BE2C (cell line): Measurements from ENCODE around the gene GON4L.
"Not testable (repeated sequence)": the region's sequence is repeated elsewhere in the genome, so short reads cannot be mapped to it uniquely, and the experiment has no call there.

ENCODE experiments used
- DNase-seq: peaks from one replicate; pipeline ENCODE4 v3.0.0-alpha.2; 2020
- H3K27me3 ChIP-seq: fragments of 250-450 bp; sonication (Bioruptor Pico); 2 replicates; pipeline ENCODE4 v1.5.1; 2020; ENCODE audit warnings: mild to moderate bottlenecking
- H3K36me3 ChIP-seq: fragments of 250-450 bp; sonication (Bioruptor Pico); 2 replicates; pipeline ENCODE4 v1.5.1; 2020; ENCODE audit warnings: mild to moderate bottlenecking
- H3K4me1 ChIP-seq: fragments of 250-450 bp; sonication (Bioruptor Pico); 2 replicates; pipeline ENCODE4 v1.5.1; 2020
- H3K4me3 ChIP-seq: 2 replicates; pipeline ENCODE4 v1.5.1; 2011; ENCODE audit warnings: low read depth, low read length
- H3K9me3 ChIP-seq: fragments of 250-450 bp; sonication (Bioruptor Pico); 2 replicates; pipeline ENCODE4 v1.5.1; 2020
- TF ChIP-seq, protein P1 (sequence below): IDR thresholded peaks from 2 replicates; pipeline ENCODE4 v1.5.1; 2012; ENCODE audit warnings: mild to moderate bottlenecking, low read depth, low read length

The GON4L gene

DNA sequence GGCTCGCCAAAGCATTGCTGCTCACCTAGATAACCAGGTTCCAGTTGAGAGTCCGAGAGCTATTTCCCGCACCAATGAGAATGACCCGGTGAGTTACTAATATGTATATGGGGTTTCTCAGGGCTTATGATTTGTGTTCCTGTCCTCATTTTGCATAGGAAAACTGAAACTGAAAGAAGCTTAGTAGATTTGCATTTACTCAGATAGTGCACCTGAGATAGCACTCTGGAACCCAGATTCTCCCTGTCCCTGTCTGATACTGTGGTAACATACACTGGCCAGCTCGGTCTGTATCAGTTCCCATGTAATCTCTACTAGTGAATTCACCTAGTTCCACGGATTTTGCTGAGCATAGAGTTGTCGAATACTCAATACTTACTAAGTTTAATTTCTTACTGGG lies 140.0 kb downstream of the GON4L start:
- H3K36me3 ChIP-seq, result peaks cover 63% of the 10 kb centered on the region
- no peaks in the 10 kb centered on the region for H3K4me1 ChIP-seq
- H3K9me3 ChIP-seq, result no peaks in the 10 kb centered on the region
- H3K4me3 ChIP-seq, result no peak overlapping the region
- no peaks in the 10 kb centered on the region for H3K27me3 ChIP-seq
- no peak for DNase-seq
- TF ChIP-seq, protein P1, sequence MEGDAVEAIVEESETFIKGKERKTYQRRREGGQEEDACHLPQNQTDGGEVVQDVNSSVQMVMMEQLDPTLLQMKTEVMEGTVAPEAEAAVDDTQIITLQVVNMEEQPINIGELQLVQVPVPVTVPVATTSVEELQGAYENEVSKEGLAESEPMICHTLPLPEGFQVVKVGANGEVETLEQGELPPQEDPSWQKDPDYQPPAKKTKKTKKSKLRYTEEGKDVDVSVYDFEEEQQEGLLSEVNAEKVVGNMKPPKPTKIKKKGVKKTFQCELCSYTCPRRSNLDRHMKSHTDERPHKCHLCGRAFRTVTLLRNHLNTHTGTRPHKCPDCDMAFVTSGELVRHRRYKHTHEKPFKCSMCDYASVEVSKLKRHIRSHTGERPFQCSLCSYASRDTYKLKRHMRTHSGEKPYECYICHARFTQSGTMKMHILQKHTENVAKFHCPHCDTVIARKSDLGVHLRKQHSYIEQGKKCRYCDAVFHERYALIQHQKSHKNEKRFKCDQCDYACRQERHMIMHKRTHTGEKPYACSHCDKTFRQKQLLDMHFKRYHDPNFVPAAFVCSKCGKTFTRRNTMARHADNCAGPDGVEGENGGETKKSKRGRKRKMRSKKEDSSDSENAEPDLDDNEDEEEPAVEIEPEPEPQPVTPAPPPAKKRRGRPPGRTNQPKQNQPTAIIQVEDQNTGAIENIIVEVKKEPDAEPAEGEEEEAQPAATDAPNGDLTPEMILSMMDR, result no peak

DNA sequence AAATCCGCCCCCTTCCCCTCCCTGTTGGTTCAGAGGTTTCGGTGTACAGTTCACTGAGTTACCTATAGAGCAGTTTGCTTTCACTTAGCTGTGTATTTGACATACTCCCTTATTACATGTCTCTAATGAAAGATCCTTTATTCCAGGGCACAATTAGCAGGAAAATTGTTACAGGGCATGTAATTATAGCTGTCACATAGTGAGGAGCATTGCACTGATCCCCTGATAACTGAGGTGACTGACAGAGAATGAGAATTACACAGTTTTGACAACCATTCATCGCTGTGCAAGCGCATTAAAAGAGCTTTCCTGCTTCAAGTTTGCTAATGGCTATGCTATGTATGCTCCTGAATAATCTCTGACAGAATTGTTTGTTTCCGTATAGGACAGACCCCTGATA lies 141.2 kb downstream of the GON4L start:
- Histone ChIP-seq H3K27me3 (no peaks in the 10 kb centered on the region), H3K4me1 (no peaks in the 10 kb centered on the region), H3K9me3 (no peaks in the 10 kb centered on the region), H3K4me3 (no peak overlapping the region), H3K36me3 (peaks cover 55% of the 10 kb centered on the region)
- TF ChIP-seq, protein P1, result no peak
- no peak for DNase-seq

DNA sequence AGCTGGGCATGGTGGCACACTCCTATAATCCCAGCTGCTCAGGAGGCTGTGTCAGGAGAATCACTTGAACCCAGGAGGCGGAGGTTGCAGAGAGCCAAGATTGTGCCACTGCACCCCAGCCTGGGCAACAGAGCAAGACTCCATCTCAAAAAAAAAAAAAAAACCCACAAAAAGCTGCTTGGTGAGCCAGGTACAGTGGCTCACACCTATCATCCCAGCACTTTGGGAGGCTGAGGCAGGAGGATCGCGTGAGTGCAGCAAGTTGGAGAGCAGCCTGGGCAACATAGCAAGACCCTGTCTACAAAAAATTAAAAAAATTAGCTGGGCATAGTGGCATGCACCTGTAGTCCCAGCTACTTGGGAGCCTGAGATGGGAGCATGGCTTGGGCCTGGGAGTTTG lies 142.0 kb downstream of the GON4L start:
- H3K4me3 ChIP-seq, H3K9me3 ChIP-seq, H3K4me1 ChIP-seq, H3K27me3 ChIP-seq, DNase-seq: not testable (repeated sequence)
- H3K36me3 ChIP-seq, result peaks cover 51% of the 10 kb centered on the region

DNA sequence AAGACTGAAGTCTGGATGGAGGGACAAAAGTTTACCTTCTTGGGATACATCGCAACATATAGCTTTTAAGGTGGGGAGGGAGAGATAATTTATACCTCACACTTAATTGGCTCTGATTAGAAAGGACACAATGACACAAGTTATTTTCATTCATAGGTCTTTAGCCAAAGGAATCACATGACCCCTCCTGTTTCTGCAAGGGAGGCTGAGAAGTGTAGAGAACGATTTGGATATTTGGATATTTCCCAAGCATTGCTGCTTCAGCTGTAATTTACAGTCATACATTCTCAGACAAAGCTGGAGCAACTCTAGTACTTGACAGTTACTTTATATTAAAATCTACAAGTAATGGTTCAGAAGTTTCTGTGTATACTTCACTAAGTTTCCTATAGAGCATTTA lies 143.9 kb downstream of the GON4L start:
- Histone ChIP-seq H3K9me3 (no peaks in the 10 kb centered on the region), H3K27me3 (no peaks in the 10 kb centered on the region), H3K4me1 (no peaks in the 10 kb centered on the region), H3K4me3 (no peak overlapping the region), H3K36me3 (peaks cover 53% of the 10 kb centered on the region)
- DNase-seq, result no peak
- TF ChIP-seq, protein P1, result no peak

DNA sequence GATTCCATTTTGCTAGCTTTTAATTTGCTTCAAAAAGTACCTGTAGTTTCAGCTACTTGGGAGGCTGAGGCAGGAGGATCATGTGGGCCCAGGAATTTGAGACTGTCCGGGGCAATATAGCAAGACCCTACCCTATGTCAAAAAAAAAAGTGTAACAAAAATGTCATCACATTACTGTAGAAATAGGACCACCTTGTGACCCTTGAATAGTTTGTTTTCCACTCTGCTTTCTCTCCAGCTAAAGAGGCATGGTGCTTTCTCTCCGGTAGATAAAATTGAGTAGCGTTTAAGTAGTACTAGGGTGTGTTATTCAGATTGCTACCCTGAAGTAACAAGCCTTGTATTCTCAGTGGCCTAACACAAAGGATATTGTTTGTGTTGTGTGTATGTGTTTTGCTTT lies 144.4 kb downstream of the GON4L start:
- H3K4me3 ChIP-seq, H3K27me3 ChIP-seq, H3K9me3 ChIP-seq, H3K4me1 ChIP-seq, DNase-seq: not testable (repeated sequence)
- peaks cover 50% of the 10 kb centered on the region for H3K36me3 ChIP-seq
- TF ChIP-seq, protein P1, result peak; percentile 28; the same call in 1 of the 2 replicates

DNA sequence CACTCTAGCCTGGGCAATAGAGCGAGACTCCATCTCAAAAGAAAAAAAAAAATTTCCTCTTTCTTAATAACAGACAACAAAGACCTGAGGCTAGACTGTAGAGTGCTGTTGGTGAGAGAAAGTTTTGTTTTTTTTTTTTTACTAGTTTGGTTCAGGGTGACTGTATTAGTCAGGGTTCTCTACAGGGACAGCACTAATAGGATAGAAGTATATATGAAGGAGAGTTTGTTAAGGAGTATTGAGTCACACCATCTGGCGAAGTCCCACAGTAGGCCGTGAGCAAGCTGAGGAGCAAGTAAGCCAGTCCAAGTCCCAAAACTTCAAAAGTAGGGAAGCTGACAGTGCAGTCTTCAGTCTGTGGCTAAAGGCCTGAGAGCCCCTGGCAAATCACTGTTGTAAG lies 145.6 kb downstream of the GON4L start:
- H3K4me1 ChIP-seq, H3K4me3 ChIP-seq, H3K9me3 ChIP-seq, H3K27me3 ChIP-seq, DNase-seq: not testable (repeated sequence)
- peaks cover 42% of the 10 kb centered on the region for H3K36me3 ChIP-seq

DNA sequence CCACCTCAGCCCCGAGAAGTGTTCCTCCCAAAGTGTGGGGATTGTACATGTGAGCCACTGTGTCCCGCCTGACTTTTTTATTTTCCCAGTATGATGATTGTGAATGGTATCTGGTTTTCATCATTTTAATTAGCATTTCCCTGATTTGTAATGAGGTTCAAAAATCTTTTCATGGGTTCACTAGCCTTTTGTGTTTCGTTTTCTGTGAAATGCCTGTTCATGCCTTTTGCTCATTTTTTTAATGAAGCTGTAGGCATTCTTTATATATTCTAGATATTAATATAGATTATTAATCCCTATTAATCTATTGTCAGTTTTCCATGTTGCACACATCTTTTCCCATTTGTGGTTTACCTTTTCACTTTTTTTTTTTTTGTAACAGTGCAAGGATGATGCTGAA lies 147.6 kb downstream of the GON4L start:
- H3K4me1 ChIP-seq, result no peaks in the 10 kb centered on the region
- TF ChIP-seq, protein P1, result no peak
- no peak overlapping the region for H3K4me3 ChIP-seq
- peaks cover 29% of the 10 kb centered on the region for H3K36me3 ChIP-seq
- H3K27me3 ChIP-seq, result no peaks in the 10 kb centered on the region
- H3K9me3 ChIP-seq, result no peaks in the 10 kb centered on the region
- DNase-seq, result no peak
